ENCODE data around the gene NUBPL. TPM values are rescaled to one million over a fixed set of nuclear protein-coding genes. Genes with fewer than 3 reads are reported as not detected.
"Not testable (repeated sequence)": the region's sequence is repeated elsewhere in the genome, so short reads cannot be mapped to it uniquely, and the experiment has no call there.

NUBPL gene
- total RNA-seq, 1 experiment from 2014 or later, result 5.7 TPM

DNA sequence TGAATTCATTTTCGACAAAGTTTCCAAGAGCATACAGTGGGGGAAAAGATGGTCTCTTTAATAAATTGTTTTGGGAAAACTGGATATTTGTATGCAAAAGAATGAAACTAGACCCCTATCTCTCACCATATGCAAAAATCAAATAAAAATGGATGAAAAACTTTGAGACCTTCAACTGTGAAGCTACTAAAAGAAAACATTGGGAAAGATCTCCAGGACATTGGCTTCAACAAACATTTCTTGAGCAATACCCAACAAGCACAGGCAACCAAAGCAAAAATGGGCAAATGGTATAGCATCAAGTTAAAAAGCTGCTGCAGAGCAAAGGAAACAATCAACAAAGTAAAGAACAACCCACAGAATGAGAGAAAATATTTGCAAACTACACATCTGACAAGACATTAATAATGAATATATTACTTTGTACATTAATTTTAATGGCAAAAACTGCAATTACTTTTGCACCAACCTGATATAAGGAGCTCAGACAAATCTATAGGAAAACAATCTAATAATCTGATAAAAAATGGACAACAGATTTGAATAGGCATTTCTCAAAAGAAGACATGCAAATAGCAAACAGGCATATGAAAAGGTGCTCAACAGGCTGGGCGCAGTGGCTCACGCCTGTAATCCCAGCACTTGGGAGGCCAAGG is 50.7 kb downstream of the NUBPL start:
- POLR2A ChIA-PET, result no interaction called here
- intact Hi-C loops (cut with micrococcal nuclease; ENCODE audit: unreplicated experiment), result no loop called here
- Histone ChIP-seq H3K9me3 (ENCODE audit: control insufficient read depth, insufficient read depth, low read depth, low read length) (no peaks in the 10 kb centered on the region), H3K4me3 (ENCODE audit: low read depth in 2 of 2, low read length in 2 of 2) (no peak overlapping the region), H3K36me3 (ENCODE audit: control insufficient read depth, insufficient read depth, low read length) (no peaks in the 10 kb centered on the region), H3K4me1 (ENCODE audit: control insufficient read depth, insufficient read depth, low read length) (no peaks in the 10 kb centered on the region), H3K27me3 (ENCODE audit: control insufficient read depth, insufficient read depth, low read length) (no peaks in the 10 kb centered on the region), H3K27ac (ENCODE audit: low read length) (no peak overlapping the region)
- no peak for DNase-seq (ENCODE audit: low read depth, low spot score)
- TSS peak; percentile 50 for BruUV-seq (replicated peaks)
- CTCF ChIA-PET, result no interaction called here
- no peak for ATAC-seq
- TF ChIP-seq REST (IDR thresholded peaks at IDR 0.05; ENCODE audit: insufficient read depth in 1 of 2, low read depth in 2 of 2, low read length in 1 of 2) (no peak), POLR2AphosphoS5 (IDR thresholded peaks at IDR 0.05; ENCODE audit: low read depth, low read length) (no peak), SIN3A (IDR thresholded peaks at IDR 0.05; ENCODE audit: borderline replicate concordance, insufficient read depth, low read depth, low read length) (no peak), TCF7L2 (IDR thresholded peaks at IDR 0.05; ENCODE audit: low read depth, low read length) (no peak)
- TF ChIP-seq, protein P1, sequence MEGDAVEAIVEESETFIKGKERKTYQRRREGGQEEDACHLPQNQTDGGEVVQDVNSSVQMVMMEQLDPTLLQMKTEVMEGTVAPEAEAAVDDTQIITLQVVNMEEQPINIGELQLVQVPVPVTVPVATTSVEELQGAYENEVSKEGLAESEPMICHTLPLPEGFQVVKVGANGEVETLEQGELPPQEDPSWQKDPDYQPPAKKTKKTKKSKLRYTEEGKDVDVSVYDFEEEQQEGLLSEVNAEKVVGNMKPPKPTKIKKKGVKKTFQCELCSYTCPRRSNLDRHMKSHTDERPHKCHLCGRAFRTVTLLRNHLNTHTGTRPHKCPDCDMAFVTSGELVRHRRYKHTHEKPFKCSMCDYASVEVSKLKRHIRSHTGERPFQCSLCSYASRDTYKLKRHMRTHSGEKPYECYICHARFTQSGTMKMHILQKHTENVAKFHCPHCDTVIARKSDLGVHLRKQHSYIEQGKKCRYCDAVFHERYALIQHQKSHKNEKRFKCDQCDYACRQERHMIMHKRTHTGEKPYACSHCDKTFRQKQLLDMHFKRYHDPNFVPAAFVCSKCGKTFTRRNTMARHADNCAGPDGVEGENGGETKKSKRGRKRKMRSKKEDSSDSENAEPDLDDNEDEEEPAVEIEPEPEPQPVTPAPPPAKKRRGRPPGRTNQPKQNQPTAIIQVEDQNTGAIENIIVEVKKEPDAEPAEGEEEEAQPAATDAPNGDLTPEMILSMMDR (IDR thresholded peaks at IDR 0.05), result no peak
- in situ Hi-C loops (cut with HindIII; ENCODE audit: low pct_unique_long_range_greater_than_20kb, low sequenced_read_pairs), result no loop called here

- intact Hi-C loops (cut with micrococcal nuclease; ENCODE audit: unreplicated experiment), result no loop called here
- Histone ChIP-seq H3K27me3 (ENCODE audit: control insufficient read depth, insufficient read depth, low read length) (no peaks in the 10 kb centered on the region), H3K27ac (ENCODE audit: low read length) (no peak overlapping the region), H3K36me3 (ENCODE audit: control insufficient read depth, insufficient read depth, low read length) (no peaks in the 10 kb centered on the region), H3K9me3 (ENCODE audit: control insufficient read depth, insufficient read depth, low read depth, low read length) (no peaks in the 10 kb centered on the region), H3K4me1 (ENCODE audit: control insufficient read depth, insufficient read depth, low read length) (no peaks in the 10 kb centered on the region), H3K4me3 (ENCODE audit: low read depth in 2 of 2, low read length in 2 of 2) (no peak overlapping the region)
- POLR2A ChIA-PET, result no interaction called here
- BruUV-seq (replicated peaks), result no TSS peak
- in situ Hi-C loops (cut with HindIII; ENCODE audit: low pct_unique_long_range_greater_than_20kb, low sequenced_read_pairs), result no loop called here
- TF ChIP-seq SIN3A (IDR thresholded peaks at IDR 0.05; ENCODE audit: borderline replicate concordance, insufficient read depth, low read depth, low read length) (no peak), REST (IDR thresholded peaks at IDR 0.05; ENCODE audit: insufficient read depth in 1 of 2, low read depth in 2 of 2, low read length in 1 of 2) (no peak)
- TF ChIP-seq, protein P1 (IDR thresholded peaks at IDR 0.05), result no peak
- DNase-seq (ENCODE audit: low read depth, low spot score), result no peak
- ATAC-seq, result no peak
- CTCF ChIA-PET, result no interaction called here
Measured at GRCh38 chr14:31613188-31613587, 52.0 kb downstream of the NUBPL start.

- H3K27me3 ChIP-seq (ENCODE audit: control insufficient read depth, insufficient read depth, low read length); in situ Hi-C loops (cut with HindIII; ENCODE audit: low pct_unique_long_range_greater_than_20kb, low sequenced_read_pairs); CTCF ChIA-PET; H3K4me1 ChIP-seq (ENCODE audit: control insufficient read depth, insufficient read depth, low read length); intact Hi-C loops (cut with micrococcal nuclease; ENCODE audit: unreplicated experiment); H3K36me3 ChIP-seq (ENCODE audit: control insufficient read depth, insufficient read depth, low read length); BruUV-seq (replicated peaks); POLR2A ChIA-PET; H3K4me3 ChIP-seq (ENCODE audit: low read depth in 2 of 2, low read length in 2 of 2); H3K9me3 ChIP-seq (ENCODE audit: control insufficient read depth, insufficient read depth, low read depth, low read length); H3K27ac ChIP-seq (ENCODE audit: low read length); DNase-seq (ENCODE audit: low read depth, low spot score); ATAC-seq: not testable (repeated sequence)
Measured at GRCh38 chr14:31618884-31619283, 57.7 kb downstream of the NUBPL start.
